ENCODE measurements around the gene JMJD7.

The JMJD7 gene

DNA sequence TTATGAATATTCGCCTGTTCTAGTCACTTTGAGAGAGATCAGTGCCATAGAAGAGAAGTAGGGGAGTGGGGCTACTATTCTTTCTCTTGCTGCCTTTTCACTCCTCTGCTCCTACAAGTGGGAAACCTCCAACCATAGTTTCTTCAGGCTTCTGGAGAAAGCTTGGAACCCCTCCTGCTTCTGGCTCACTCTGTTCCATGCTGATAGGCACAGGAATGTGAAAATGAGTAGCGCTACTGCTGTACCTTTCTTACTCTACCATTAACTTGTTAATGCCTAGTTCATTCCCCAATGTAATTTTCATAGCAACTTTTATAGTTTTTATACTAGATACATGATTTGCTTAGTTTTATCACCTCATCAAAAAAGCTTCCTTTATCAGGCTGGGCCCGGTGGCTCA lies 26.7 kb upstream of the JMJD7 start:
- DNase-seq, result no peak

DNA sequence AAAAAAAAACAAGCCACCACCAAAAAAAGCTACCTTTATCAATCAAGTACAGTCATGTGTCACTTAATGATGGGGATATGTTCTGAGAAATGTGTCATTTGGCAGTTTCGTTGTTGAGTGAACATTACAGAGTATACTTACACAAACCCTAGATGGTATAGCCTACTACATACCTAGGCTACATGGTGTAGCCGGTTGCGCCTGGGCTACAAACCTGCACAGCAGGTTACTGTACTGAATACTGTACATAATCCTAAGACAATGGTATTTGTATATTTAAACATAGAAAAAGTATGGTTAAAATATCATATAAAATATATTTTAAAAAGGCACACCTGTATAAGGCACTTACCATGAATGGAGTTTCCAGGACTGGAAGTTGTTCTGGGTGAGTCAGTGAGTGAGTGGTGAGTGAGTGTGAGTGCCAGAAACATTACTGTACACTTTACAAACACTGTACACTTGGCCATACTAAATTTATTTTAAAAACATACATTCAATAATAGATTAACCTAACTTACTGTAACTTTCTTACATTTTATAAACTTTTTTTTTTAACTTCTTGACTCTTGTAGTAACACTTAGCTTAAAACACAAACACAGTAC lies 25.9 kb upstream of the JMJD7 start:
- no peak for DNase-seq

DNA sequence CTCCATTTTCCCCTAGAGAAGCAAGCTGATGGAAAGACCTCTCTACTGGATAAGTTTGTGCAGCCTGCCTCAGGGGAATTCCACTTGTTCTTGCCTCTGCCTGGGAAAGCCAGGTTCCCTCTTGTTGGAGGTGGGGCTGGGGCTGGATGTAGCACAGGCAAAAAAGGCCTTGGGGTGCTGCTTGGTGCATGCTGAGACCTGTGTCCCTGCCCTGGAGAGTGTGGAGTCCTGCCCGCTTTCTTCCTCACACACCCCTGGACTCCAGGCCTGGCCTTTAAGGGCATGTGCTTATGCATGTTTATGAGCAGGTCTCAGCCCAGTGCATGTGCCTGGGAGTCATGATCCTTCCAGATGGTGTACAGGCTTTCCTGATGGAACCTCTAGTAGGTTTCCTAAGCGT lies 23.5 kb upstream of the JMJD7 start:
- no peak for DNase-seq

DNA sequence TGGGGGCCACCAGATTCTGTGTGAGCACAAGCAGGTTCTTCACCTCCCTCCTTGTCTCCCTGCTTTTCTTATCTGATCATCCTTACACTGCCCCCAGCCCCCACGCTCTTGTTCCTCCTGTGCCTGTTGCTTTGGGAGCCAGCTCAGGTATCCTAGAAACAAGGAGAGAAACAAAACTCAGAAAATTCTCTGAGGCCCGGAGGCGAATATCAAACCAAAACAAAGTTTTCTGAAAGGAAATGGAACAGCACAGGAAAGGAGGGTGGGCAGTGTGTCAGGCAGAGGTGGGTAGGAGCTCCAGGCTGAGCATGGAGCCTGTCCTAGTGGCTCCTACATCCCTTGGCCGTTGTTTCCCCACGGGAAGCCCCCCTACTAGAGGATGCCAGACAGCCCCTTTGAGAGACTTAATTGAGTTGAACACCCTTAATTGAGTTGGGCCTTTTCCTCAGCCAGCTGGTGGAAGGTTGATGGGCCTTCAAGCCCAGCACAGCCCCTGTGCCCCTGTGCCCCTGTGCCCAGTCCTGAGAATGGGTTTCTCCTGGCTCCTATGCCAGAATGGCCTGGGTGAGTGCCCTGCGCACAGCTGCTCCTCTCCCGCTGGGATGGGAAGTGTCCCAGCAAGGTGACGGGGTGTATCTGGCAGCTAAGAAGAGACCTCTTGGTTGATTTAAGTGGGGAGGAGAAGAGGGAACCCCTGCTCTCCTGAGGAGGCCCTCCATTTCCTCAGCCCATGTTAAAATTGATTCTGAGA lies 22.8 kb upstream of the JMJD7 start:
- DNase-seq, result no peak

DNA sequence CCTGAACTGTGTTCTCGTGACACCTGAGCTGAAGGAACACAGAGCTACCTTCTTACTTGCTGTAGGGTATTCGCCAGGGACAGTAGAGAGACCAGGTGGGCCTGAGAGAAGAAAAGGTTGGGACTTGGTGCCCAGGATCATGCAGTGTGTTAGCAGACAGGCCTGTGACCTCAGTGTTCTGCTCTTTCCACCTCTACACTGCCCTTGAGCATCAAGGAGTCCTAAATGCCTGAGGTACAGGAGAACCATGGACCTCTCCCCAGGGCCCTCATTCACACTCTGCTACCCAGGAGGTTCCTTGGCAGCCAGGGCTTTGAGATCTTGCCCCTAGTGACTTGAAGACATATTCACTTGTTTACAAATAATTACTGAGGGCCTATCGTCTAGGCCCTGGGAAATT lies 22.2 kb upstream of the JMJD7 start:
- no peak for DNase-seq

DNA sequence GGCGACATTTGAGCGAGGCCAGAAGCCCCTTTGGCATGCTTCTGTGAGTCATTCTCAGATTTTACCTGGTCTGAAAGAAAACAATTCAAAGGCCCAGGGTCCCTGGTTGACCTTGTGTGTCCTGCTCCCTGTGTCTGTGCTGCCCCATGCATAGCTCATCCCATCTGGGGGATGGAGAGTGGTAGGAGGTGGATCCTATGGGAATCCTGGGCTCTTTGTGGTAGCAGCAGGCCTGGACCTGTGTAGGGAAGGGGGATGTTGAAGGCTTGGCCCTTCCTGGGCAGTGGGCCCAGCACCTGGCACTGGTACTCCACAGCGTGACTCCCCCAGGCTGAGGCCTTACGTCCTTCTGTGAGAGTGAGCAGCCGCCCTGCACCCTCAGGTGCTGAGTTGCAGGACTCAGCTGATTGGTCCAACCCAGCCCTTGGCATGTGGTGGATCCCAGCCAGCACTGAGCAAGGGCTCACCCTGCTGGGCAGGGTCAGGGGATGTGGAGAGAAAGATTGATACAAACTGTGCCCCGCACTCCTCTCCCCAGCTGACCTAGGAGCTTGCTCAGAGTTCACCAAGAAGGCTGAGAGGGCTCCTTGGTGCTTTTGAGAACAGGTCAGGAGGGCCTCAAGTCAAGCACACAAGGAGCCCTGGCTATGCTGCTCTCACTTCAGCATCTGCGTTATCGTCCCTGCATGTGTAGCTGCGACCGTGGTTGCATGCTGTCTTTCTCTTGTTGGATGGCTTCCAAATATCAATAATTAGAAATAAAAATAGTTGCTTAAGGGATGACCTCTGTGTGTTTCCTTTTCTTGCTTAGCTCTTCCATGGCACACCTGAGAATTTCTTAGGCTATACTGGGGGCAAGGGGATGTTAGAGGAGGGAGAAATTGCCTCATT lies 21.4 kb upstream of the JMJD7 start:
- no peak for DNase-seq

DNA sequence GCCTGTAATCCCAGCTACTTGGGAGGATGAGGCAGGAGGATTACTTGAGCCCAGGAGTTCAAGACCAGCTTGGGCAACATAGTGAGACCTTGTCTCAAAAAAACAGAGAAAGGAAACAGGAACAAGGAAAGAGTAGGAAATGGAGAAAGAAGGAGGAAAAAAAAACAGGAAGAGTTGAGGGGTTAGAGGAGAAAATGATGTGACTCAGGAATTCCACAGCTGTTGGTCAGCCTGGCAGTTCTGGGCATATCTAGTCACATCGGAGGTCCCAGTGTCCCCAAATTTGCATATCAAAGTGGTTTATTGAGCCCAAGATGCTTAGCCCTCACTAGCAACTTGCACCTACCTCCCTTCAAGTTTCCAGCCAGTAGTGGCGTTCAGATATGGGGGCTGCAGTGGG lies 18.8 kb upstream of the JMJD7 start:
- DNase-seq, result no peak

DNA sequence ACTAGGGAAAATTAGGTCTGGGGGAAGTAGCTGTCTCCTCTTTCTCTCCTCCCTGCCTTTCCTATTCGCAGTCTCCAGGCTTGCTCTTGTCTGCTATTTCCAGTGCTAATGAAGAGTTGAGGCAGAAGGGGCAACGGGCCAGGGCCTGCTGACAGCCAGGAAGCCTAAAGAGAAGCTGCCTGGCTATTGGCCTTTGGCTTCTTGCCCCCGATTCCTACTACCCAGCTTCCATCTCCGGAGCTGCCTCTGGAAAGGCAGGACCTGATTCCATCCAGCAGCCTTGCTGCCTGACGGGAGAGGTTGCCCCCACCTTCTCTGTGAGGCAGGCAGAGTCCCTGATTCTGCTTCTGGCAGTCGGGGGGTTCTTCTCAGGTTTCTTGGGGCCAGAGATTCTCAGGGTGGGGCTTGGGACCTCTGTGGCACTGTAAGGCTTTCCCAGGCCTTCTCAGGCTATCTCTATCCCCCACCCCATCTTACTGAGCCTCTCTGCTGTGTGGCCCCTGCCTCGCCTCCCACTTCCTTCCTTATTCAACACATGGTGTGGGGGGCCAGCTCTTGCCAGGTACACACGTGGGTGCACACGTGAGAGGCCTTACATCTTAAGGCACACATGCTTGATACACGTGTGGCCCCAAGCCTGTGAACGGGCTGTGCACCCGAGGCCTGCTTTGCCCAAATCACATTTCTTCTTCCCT lies 18.2 kb upstream of the JMJD7 start:
- DNase-seq, result no peak

DNA sequence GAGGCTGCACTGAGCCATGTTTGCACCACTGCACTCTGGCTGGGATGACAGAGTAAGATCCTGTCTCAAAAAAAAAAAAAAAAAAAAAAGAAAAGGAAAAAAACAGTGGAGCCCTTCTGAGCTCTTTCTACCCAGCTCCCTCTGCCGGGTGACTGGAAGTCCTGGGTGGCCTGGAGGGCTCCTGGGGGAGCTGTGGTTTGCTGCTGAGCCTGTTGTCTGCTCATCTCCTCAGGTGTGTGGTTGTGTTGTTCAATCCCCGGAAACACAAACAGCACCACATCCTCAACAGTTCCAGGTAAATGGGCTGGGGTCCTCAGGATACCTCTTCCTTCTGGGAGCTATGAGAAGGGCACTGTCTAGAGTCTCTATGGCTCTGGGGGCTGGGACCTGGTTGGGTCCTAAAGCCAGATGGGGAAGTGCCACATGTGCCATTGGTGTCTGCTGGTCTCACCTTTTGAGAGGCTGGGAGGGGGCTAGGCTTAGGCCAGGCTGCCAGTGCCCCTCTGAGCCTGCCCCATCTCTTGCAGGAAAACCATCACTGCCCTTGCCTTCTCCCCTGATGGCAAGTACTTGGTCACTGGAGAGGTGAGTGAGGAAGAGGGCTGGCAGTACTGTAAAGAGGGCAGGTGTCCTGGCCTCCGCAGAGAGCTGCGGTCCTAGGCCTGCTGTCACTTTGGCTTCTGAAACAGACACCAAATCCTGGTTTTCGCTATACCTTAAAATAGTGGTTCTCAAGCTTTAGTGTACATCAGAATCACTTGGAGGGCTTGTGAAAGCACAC lies 17.1 kb upstream of the JMJD7 start:
- no peak for DNase-seq

DNA sequence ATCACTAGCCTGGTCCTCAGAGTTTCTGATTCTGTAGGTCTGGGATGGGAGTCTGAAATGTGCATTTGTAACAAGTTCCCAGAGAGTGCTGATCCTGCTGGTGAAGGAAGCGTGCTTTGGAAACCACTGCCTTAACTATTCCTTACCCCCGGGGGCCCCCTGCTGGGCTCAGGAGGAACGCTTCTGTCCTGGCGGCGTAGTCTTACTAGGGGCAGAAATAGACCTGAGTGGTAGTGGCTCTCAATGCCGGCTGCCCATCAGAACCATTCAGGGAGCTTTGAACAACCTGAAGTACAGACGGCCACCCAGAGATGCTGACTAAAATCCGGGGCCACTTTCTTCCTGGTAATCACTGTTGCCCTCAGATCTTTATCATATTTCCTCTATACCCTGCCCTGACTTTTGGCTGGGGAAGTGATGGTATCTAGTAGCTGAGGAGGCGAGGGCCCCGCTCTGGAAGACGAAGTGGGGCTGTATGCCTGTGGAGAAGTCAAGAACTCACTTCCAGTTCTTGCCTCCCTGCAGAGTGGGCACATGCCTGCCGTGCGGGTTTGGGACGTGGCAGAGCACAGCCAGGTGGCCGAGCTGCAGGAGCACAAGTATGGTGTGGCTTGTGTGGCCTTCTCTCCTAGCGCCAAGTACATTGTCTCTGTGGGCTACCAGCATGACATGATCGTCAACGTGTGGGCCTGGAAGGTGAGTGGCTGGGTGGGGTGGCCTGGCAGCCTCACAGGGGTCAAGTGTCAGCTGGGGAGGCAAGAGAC lies 16.3 kb upstream of the JMJD7 start:
- DNase-seq, result peak; percentile 62

DNA sequence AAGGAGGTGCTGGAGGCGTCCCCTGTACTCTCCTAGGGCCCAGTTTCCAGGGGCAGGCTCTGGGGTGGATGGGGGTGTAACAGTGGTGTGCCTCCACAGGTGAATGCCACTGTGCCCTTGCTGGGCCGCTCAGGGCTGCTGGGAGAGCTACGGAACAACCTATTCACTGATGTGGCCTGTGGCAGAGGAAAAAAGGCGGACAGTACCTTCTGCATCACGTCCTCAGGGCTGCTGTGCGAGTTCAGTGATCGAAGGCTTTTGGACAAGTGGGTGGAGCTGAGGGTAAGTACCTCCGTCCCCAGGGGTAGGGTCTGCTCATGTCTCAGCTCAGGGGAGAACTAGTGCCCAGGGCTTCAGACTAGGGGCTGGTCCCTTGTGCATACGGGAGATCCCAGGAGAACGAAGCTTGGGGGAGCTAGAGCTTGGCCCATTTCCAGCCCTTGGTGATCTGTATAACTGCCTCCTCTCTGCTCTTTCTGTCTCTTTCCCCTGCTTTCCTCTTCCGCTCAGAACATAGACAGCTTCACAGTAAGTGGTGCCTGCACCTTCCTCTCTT lies 15.0 kb upstream of the JMJD7 start:
- no peak for DNase-seq

DNA sequence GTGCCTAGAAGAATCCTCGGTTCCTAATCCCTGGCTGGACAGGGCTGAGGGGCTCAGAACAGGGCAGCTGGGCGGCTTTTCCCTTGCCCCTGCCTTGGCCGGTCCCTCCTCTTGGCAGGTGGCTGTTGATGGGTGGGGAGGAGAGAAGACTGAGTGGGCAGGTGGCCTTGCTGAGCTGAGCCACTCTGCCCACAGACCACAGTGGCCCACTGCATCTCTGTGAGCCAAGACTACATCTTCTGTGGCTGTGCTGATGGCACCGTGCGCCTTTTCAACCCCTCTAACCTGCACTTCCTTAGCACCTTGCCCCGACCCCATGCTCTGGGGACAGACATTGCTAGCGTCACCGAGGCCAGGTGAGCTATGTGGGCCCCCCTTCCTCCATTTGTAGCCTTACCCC lies 14.5 kb upstream of the JMJD7 start:
- no peak for DNase-seq

DNA sequence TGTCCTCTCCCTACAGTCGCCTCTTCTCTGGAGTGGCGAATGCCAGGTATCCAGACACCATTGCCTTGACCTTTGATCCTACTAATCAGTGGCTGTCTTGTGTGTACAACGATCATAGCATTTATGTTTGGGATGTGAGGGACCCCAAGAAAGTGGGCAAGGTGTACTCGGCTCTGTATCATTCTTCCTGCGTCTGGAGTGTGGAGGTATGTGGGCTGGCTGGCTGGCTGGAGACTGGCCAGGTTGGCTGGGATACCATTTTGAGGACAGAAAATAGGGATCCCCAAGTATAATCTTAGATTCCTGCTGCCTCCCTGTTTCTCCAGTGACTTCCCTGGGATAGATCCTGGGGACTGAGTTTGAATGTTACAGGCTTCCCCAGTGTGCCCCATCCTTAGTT lies 13.4 kb upstream of the JMJD7 start:
- DNase-seq, result no peak

DNA sequence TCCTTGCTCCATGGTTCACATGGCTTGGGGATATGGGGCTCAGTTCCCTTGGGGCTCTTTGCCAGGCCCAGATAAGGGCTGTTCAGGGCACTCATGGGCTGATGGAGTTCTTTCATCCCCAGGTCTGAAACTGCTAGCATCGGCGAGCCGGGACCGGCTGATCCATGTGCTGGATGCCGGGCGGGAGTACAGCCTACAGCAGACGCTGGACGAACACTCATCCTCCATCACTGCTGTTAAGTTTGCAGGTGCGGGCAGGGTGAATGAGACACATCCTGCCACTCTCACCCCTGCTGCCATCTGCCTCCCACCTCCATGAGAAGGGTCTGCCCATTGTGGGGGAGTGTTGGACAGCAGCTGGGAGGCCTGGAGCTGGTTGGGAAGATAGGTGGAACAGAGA lies 11.1 kb upstream of the JMJD7 start:
- no peak for DNase-seq

DNA sequence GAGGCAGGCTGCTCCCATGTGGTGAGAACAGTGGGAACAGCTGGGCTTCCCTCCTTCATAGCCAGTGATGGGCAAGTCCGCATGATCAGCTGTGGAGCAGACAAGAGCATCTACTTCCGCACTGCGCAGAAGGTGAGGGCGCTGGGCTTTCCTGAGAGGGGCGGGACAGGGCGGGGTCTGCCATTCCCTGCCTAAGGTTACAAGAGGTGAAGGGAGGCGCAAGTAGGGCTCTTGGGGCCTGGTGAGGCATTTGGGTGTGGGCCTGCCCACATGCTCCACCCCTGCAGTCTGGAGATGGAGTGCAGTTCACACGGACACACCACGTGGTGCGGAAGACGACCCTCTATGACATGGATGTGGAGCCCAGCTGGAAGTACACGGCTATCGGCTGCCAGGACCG lies 10.6 kb upstream of the JMJD7 start:
- no peak for DNase-seq

DNA sequence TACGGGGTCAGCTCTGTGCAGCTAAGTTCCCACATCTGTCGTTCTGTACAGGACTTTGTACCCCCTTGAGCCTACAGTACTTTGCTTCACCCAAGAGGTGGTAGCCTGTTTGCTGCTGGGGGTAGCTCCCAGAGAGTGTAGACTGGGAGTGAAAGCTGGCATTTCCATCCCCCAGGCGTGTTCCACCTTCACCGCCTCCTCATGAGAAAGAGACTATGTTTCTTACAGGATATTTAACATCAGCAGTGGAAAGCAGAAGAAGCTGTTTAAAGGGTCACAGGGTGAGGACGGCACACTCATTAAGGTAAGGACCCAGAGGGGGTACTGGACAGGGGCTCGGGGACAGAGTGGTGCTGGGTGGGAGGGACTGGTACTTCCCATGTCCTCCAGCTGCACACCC lies 10.1 kb upstream of the JMJD7 start:
- no peak for DNase-seq

DNA sequence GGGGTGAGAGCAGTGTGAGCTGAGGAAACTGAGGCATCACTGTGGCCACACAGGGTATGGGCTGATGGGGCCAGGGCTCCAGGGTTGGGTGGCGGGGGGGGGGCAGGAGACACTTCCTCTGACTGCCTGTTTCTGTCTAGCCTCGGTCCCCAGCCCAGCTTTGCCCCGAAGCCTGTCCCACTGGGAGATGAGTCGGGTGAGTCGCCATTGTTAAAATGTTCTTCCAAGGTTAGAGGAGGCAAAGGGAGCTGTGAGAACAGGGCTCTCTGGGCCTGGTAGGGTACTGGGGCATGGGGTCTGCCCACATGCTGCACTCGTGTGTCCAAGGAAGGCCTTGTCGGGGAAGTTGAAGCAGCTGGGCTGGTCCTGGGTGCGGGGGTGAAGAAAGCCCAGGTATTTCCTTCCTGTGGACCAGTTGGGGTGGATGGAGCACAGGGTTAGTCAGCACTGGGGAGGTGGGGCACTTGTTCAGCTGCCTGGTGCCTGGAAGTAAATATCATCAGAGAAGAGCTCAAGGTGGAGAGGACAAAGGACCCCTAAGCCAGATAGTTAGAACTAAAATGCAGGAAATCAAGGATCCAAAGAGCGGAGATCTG lies 8.3 kb upstream of the JMJD7 start:
- DNase-seq, result no peak

DNA sequence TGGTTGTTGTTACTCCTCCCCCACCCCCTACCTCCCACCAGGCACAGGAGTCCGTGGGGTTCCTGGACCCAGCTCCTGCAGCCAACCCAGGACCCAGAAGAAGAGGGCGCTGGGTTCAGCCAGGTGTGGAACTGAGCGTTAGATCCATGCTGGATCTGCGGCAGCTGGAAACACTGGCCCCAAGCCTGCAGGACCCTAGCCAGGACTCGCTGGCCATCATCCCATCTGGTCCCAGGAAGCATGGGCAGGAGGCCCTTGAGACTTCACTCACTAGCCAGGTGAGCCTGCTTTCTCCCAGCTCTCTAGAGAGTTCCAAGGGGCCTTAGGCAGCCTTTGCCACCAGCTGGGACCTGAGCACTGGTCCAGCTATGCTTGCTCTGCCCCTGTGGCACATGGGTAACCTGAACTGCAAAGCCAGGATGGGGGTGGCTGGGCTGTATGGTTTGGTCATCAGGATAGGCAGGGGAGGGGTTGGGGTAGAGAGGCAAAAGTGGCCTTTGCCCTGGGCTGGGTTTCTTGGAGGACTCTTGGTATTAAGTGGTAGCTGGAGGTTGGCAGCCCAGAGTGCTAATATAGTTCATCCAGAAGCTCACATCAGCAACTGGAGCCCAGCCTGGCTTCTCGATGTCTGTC lies 7.0 kb upstream of the JMJD7 start:
- no peak for DNase-seq

DNA sequence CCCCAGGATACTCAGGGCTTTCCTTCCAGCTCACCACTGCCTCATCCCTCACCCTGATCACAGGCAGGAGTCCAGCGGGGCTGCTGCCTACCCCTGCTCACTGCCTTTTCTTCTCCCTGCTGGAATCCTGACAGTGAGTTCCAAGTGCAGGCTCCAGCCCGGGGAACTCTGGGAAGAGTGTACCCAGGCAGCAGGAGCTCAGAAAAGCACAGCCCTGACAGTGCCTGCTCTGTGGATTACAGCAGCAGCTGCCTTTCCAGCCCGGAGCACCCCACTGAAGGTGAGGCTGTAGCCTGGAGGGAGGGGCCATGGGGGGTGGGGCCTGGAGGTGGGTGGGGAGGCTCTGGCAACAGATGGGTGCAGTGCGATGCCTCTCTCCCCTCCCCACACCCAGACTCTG lies 6.1 kb upstream of the JMJD7 start:
- no peak for DNase-seq

DNA sequence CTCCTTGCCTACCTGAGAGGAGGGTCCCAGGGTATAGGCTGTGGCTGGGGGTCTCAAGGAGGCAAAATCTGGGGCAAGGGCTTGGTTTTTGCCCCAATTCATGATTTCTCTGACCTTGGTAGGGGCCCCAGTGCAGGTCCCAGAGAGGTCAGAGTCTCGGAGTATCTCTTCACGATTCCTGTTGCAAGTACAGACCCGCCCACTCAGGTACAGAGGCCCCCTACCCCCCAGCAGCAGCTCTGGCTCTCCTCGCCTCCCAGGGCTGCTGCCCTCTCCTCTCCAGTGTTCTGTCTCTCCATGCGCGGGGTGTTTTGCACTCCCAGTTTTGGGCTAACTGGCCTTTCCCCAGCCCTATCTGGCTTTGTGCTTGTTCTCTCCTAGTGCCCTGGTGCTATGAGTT lies 5.4 kb upstream of the JMJD7 start:
- no peak for DNase-seq
